K562 (cell line): ENCODE data around the gene SH2D7.

Experiments used
- CBX5 ChIP-seq: IDR thresholded peaks from 2 replicates; pipeline ENCODE4 v1.6.1; 2014; ENCODE audit warnings: low read depth, borderline replicate concordance
- FOXK1 ChIP-seq: sonication (generic); formaldehyde crosslinking; IDR thresholded peaks from 2 replicates; pipeline ENCODE4 v1.8.0; 2022; ENCODE audit warnings: missing genetic modification reagents, mild to moderate bottlenecking, borderline replicate concordance
- JUND ChIP-seq, 2 experiments: IDR thresholded peaks; 2 replicates in 1 of 2; 3 replicates in 1 of 2; pipeline ENCODE4 v1.6.1; 2011; ENCODE audit warnings: borderline replicate concordance in 2 of 2, low read depth in 2 of 2, low read length in 2 of 2, improper control_type of control experiment in 1 of 2, missing biosample characterization in 1 of 2, missing genetic modification characterization in 1 of 2, missing genetic modification reagents in 1 of 2
- RFX1 ChIP-seq: fragments of 450-650 bp; IDR thresholded peaks from 2 replicates; pipeline ENCODE4 v1.6.1; 2016; ENCODE audit warnings: mild to moderate bottlenecking, moderate library complexity
- SMARCC2 ChIP-seq: fragments of 450-650 bp; IDR thresholded peaks from 2 replicates; pipeline ENCODE4 v1.6.1; 2017; ENCODE audit warnings: antibody characterized with exemption, moderate library complexity, mild to moderate bottlenecking, low read depth
- TGIF2 ChIP-seq: sonication (generic); formaldehyde crosslinking; IDR thresholded peaks from 2 replicates; pipeline ENCODE4 v1.8.1; 2022; ENCODE audit warnings: mild to moderate bottlenecking, missing genetic modification reagents, moderate library complexity
- TF ChIP-seq, protein P1 (sequence below): IDR thresholded peaks from 2 replicates; pipeline ENCODE4 v1.6.1; 2012; ENCODE audit warnings: low read depth, low read length, improper control_type of control experiment, borderline replicate concordance
- TF ChIP-seq, protein P2 (sequence below), 2 experiments: fragments of 450-650 bp in 1 of 2; sonication (generic) in 1 of 2; formaldehyde crosslinking; conservative IDR thresholded peaks; 2 replicates each; pipeline versions ENCODE4 v1.4.0 to v1.8.1; 2020 to 2022; ENCODE audit warnings: mild to moderate bottlenecking in 1 of 2, missing genetic modification reagents in 1 of 2

DNA sequence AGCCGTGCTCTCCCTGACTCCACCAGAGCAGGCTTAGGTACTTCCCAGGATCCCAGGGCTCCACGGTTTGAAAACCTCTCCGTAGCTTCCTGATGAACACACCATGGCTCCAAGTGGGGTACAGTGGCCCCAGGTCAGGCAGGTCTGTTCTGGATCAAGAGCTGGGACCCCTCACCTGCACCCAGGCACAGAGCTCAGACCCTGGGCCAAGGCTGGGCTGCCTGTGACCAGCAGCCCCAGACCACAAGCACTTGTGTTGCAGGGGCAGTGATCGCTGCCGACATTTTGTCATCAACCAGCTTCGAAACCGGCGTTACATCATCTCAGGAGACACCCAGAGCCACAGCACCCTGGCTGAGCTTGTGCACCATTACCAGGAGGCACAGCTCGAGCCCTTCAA, 5.3 kb downstream of the SH2D7 start:
- TF ChIP-seq RFX1 (no peak), CBX5 (no peak), FOXK1 (CRISPR knock-in tag) (no peak), TGIF2 (CRISPR knock-in tag) (no peak), JUND (IDR thresholded peaks at IDR 0.05; ENCODE audit: borderline replicate concordance, low read depth, low read length) (no peak), JUND (tag; IDR thresholded peaks at IDR 0.05; ENCODE audit: borderline replicate concordance, low read depth, low read length) (no peak), SMARCC2 (no peak)
- TF ChIP-seq, protein P1, sequence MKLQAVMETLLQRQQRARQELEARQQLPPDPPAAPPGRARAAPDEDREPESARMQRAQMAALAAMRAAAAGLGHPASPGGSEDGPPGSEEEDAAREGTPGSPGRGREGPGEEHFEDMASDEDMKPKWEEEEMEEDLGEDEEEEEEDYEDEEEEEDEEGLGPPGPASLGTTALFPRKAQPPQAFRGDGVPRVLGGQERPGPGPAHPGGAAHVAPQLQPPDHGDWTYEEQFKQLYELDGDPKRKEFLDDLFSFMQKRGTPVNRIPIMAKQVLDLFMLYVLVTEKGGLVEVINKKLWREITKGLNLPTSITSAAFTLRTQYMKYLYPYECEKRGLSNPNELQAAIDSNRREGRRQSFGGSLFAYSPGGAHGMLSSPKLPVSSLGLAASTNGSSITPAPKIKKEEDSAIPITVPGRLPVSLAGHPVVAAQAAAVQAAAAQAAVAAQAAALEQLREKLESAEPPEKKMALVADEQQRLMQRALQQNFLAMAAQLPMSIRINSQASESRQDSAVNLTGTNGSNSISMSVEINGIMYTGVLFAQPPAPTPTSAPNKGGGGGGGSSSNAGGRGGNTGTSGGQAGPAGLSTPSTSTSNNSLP, result no peak
- TF ChIP-seq, protein P2, sequence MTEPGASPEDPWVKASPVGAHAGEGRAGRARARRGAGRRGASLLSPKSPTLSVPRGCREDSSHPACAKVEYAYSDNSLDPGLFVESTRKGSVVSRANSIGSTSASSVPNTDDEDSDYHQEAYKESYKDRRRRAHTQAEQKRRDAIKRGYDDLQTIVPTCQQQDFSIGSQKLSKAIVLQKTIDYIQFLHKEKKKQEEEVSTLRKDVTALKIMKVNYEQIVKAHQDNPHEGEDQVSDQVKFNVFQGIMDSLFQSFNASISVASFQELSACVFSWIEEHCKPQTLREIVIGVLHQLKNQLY (CRISPR knock-in tag; conservative IDR thresholded peaks at IDR 0.05), result no peak
